ENCODE data around the gene BTBD16.

- TF ChIP-seq YY1 (IDR thresholded peaks at IDR 0.05; ENCODE audit: insufficient read depth, insufficient read length) (no peak), ZNF274 (IDR thresholded peaks at IDR 0.05; ENCODE audit: low read depth, low read length) (no peak)
These were observed 97.6 kb downstream of the BTBD16 start for GRCh38 chr10:122368502-122369254.
